ENCODE measurements around the gene OVCA2.

DNA sequence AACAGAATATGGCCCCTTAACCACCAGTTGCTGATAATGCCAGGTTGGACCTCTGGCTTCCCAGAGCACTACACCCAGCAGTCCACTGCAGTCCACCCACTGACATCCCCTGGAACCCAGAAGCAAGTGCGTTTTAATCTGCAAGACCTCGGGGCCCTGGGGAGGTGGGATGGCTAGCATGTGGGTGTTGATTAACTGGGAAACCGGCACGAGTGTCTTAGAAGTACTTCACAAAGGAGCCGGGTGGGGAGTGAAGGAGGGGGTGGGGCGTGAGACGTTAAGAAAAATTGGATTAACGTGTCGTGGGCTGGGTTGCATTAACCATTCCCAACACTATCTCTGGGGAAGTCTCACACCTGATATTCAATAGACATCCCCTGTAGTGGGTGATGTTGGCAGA, 7.0 kb downstream of the OVCA2 start:
- TF ChIP-seq, protein P1, sequence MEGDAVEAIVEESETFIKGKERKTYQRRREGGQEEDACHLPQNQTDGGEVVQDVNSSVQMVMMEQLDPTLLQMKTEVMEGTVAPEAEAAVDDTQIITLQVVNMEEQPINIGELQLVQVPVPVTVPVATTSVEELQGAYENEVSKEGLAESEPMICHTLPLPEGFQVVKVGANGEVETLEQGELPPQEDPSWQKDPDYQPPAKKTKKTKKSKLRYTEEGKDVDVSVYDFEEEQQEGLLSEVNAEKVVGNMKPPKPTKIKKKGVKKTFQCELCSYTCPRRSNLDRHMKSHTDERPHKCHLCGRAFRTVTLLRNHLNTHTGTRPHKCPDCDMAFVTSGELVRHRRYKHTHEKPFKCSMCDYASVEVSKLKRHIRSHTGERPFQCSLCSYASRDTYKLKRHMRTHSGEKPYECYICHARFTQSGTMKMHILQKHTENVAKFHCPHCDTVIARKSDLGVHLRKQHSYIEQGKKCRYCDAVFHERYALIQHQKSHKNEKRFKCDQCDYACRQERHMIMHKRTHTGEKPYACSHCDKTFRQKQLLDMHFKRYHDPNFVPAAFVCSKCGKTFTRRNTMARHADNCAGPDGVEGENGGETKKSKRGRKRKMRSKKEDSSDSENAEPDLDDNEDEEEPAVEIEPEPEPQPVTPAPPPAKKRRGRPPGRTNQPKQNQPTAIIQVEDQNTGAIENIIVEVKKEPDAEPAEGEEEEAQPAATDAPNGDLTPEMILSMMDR (conservative IDR thresholded peaks at IDR 0.05; ENCODE audit: low read length) = no peak
- no peak for TF ChIP-seq EZH2phosphoT487 (IDR thresholded peaks at IDR 0.05; ENCODE audit: borderline replicate concordance)
